Psoas muscle (tissue), 8 donors: ENCODE data around the gene PRICKLE1. TPM values are rescaled to one million over a fixed set of nuclear protein-coding genes. Genes with fewer than 3 reads are reported as not detected.

Experiments
- ATAC-seq, 4 donors: fragments of 200-7000 bp; cut with Tn5 transposase; one replicate each; pipeline ENCODE4 v1.9.1; 2020; ENCODE audit warnings: moderate library complexity in 3 of 4, mild to moderate bottlenecking in 2 of 4
- DNase-seq, 2 donors: peaks; one replicate each; pipeline ENCODE4 v3.0.0-alpha.2; 2020
- H3K27ac ChIP-seq: fragments of 200-600 bp; one replicate; pipeline ENCODE4 v1.8.0; 2022
- H3K27me3 ChIP-seq, 3 donors: fragments of 200-600 bp in 1 of 3; one replicate each; pipeline versions ENCODE4 v1.6.1 to v1.8.0; 2013 to 2022; ENCODE audit warnings: low read length in 2 of 3, mild to moderate bottlenecking in 2 of 3, moderate library complexity in 1 of 3; ENCODE audit not compliant: insufficient read depth in 3 of 3
- H3K36me3 ChIP-seq, 2 donors: fragments of 200-600 bp in 1 of 2; one replicate each; pipeline versions ENCODE4 v1.6.1 to v1.8.0; 2013 to 2022; ENCODE audit warnings: low read depth in 1 of 2, mild to moderate bottlenecking in 1 of 2, moderate library complexity in 1 of 2; ENCODE audit not compliant: insufficient read depth in 1 of 2
- H3K4me1 ChIP-seq: fragments of 200-600 bp; one replicate; pipeline ENCODE4 v1.8.0; 2022
- H3K4me3 ChIP-seq: fragments of 200-600 bp; one replicate; pipeline ENCODE4 v1.8.0; 2022; ENCODE audit warnings: mild to moderate bottlenecking
- H3K9me3 ChIP-seq: fragments of 200-600 bp; one replicate; pipeline ENCODE4 v1.8.0; 2022
- CTCF ChIP-seq: fragments of 200-600 bp; IDR thresholded peaks from one replicate; pipeline ENCODE4 v1.8.0; 2022; ENCODE audit warnings: antibody characterized with exemption
- WGBS, 3 donors: extraction: QIAGEN DNeasy Blood & Tissue Kit; methylation state at CpG; one replicate each; pipeline versions ENCODE4 v1.1.6 to v1.1.7; 2013; 5-methylcytosine and 5-hydroxymethylcytosine counted together
- intact Hi-C, 2 donors: fragments of 100-400 bp; cut with DNase I; formaldehyde crosslinking; loops; one replicate each; pipeline versions ENCODE4 v1.11.0 to v1.14.2; 2022
- polyA plus RNA-seq, 3 donors: library from polyadenylated mRNA; stranded (reverse); fragments of 200-250 nt; gene quantifications; one replicate each; pipeline ENCODE4 v1.2.3, GENCODE V29; 2013
- total RNA-seq, 4 donors: library from RNA; stranded (reverse); fragmentation: NEBNext Ultra II Directional in 2 of 4; extraction: Animal tissue kit (Norgen Biotek cat#: 25700) in 2 of 4; gene quantifications; one replicate each; pipeline versions ENCODE4 v1.2.1 to v1.2.4, GENCODE V29; 2021 to 2023
- donor health status: healthy with polysubstance abuse.
- donor health status: DM: no; HTN: no; CAD: no; lungs with moderate emphysema.
- donor health status: Bipolar disorder and iron deficiency.
- donor health status: healthy.
- donor health status: DM: yes; HTN: yes; CAD: no.
- donor health status: DM: no; HTN: no; CAD: no.
- donor health status: DM: no; HTN: no; CAD: no.
- donor health status: DM: yes; HTN: yes; CAD: no.

Gene PRICKLE1
- total and polyA plus RNA-seq, 7 donors, result 0.37 to 7.6 (median 1.7) TPM

GRCh38 chr12:42432517-42433140 is 156.9 kb downstream of the PRICKLE1 start:
- no peak for TF ChIP-seq CTCF
- 96 to 98% (median 98%) methylated on average over 5 of the region's 5 CpGs for WGBS, 3 donors
- ATAC-seq (no peak), DNase-seq (no peak)
- Histone ChIP-seq H3K4me3 (no peak overlapping the region), H3K9me3 (no peaks in the 10 kb centered on the region), H3K27me3 (no peaks in the 10 kb centered on the region), H3K27ac (no peak overlapping the region), H3K36me3 (peaks cover 0 to 3% of the 10 kb centered on the region in 2 donors), H3K4me1 (no peaks in the 10 kb centered on the region)
- intact Hi-C loops, result no loop called here

GRCh38 chr12:42428850-42429249 is 160.7 kb downstream of the PRICKLE1 start:
- Histone ChIP-seq H3K36me3 (peaks cover 0 to 3% of the 10 kb centered on the region in 2 donors), H3K4me3 (no peak overlapping the region), H3K9me3 (no peaks in the 10 kb centered on the region), H3K4me1 (no peaks in the 10 kb centered on the region), H3K27ac (no peak overlapping the region), H3K27me3 (no peaks in the 10 kb centered on the region)
- no peak for TF ChIP-seq CTCF
- intact Hi-C loops, result no loop called here
- DNase-seq (no peak), ATAC-seq (no peak)
- 62 to 94% (median 69%) methylated on average over 2 of the region's 2 CpGs for WGBS, 3 donors

GRCh38 chr12:42426746-42427145 is 162.8 kb downstream of the PRICKLE1 start:
- H3K4me1 ChIP-seq, result peaks cover 17% of the 10 kb centered on the region
- no peak for DNase-seq
- no peaks in the 10 kb centered on the region for H3K27me3 ChIP-seq
- no peak for TF ChIP-seq CTCF
- H3K9me3 ChIP-seq, result no peaks in the 10 kb centered on the region
- intact Hi-C loops, result no loop called here
- no peak for ATAC-seq
- WGBS, 3 donors, result 81 to 87% (median 83%) methylated on average over 6 of the region's 6 CpGs
- H3K36me3 ChIP-seq, result no peaks in the 10 kb centered on the region
- H3K4me3 ChIP-seq, result no peak overlapping the region
- no peak overlapping the region for H3K27ac ChIP-seq

- Histone ChIP-seq H3K36me3 (no peaks in the 10 kb centered on the region), H3K4me1 (peaks cover 20% of the 10 kb centered on the region), H3K27me3 (no peaks in the 10 kb centered on the region), H3K4me3 (no peak overlapping the region), H3K9me3 (no peaks in the 10 kb centered on the region), H3K27ac (no peak overlapping the region)
- no peak for ATAC-seq
- DNase-seq, result no peak
- TF ChIP-seq CTCF, result no peak
- intact Hi-C loops, result no loop called here
- 82 to 95% (median 90%) methylated on average over 1 of the region's 1 CpG for WGBS, 3 donors
Measured at GRCh38 chr12:42422785-42423184, 166.8 kb downstream of the PRICKLE1 start.
